NOMO-1 treated with DMSO at 0.1 percent for 48 hours (cell line): ENCODE data around the gene ANAPC2.

Source experiments
- DNase-seq: peaks from one replicate; lab custom pipeline; 2025; ENCODE audit not compliant: unreplicated experiment; lab: John Stamatoyannopoulos, UW

Gene ANAPC2

GRCh38 chr9:137178201-137178938 is 10.0 kb downstream of the ANAPC2 start:
- DNase-seq: no peak

- DNase-seq: peak; percentile 30
These were observed 11.8 kb downstream of the ANAPC2 start for GRCh38 chr9:137176302-137177182.

GRCh38 chr9:137175345-137175961 is 12.9 kb downstream of the ANAPC2 start:
- no peak for DNase-seq

- DNase-seq: no peak
These were observed 13.6 kb downstream of the ANAPC2 start for GRCh38 chr9:137174722-137175293.

GRCh38 chr9:137173796-137174664 is 14.3 kb downstream of the ANAPC2 start:
- no peak for DNase-seq

GRCh38 chr9:137172901-137173795 is 15.2 kb downstream of the ANAPC2 start:
- no peak for DNase-seq

GRCh38 chr9:137171149-137171900 is 17.0 kb downstream of the ANAPC2 start:
- no peak for DNase-seq

GRCh38 chr9:137170486-137171148 is 17.7 kb downstream of the ANAPC2 start:
- no peak for DNase-seq

- DNase-seq: no peak
These were observed 18.4 kb downstream of the ANAPC2 start, which contains the start of gene LRRC26 for GRCh38 chr9:137169896-137170358. LRRC26 (minus strand) TSS chr9:137170051; CDS start chr9:137169943, 108 bp downstream.

GRCh38 chr9:137168904-137169856 is 19.2 kb downstream of the ANAPC2 start:
- peak; percentile 53 for DNase-seq

- DNase-seq: no peak
These were observed 19.8 kb downstream of the ANAPC2 start for GRCh38 chr9:137168573-137168903.

GRCh38 chr9:137167747-137168572 is 20.4 kb downstream of the ANAPC2 start:
- no peak for DNase-seq

- DNase-seq: no peak
These were observed 21.0 kb downstream of the ANAPC2 start for GRCh38 chr9:137167277-137167746.

GRCh38 chr9:137166380-137167229 is 21.8 kb downstream of the ANAPC2 start:
- no peak for DNase-seq

GRCh38 chr9:137165250-137165836 is 23.0 kb downstream of the ANAPC2 start:
- DNase-seq: no peak
